Measurements from ENCODE around the gene PEAK1. TPM values are rescaled to one million over a fixed set of nuclear protein-coding genes. Genes with fewer than 3 reads are reported as not detected.

The PEAK1 gene
- total RNA-seq, 1 donor from 2014 or later = 34.2 TPM

GRCh38 chr15:77070180-77070494 lies 349.8 kb downstream of the PEAK1 start:
- intact Hi-C loops (cut with micrococcal nuclease) = loop anchor here (5.0 to 10.0 kb wide), 2 partner anchors 138 to 1075 kb away; partner anchors contain the start of genes IDH3A and RCN2

GRCh38 chr15:77069521-77070121 lies 350.3 kb downstream of the PEAK1 start:
- H3K27me3 Mint-ChIP-seq = no peaks in the 10 kb centered on the region
- no peak for TF ChIP-seq CTCF (IDR thresholded peaks at IDR 0.05)
- ATAC-seq (ENCODE audit: low read depth) (no peak), DNase-seq (no peak)
- ChIA-PET POLR2A (interaction anchor here (1.2 kb wide), 1 partner anchor 9 kb away, joined by 5 read pairs; no protein-coding TSS in a partner anchor), CTCF (no interaction called here)
- intact Hi-C loops (cut with micrococcal nuclease) = loop anchor here (5.0 to 10.0 kb wide), 3 partner anchors 137 to 1075 kb away; partner anchors contain the start of genes ETFA, IDH3A and RCN2
- H3K36me3 Mint-ChIP-seq (ENCODE audit: low read depth) = peaks cover 14% of the 10 kb centered on the region
- H3K4me3 Mint-ChIP-seq = peak overlapping the region; percentile 89
- peaks cover 60% of the 10 kb centered on the region for H3K4me1 Mint-ChIP-seq
- peak overlapping the region; percentile 78 for H3K27ac Mint-ChIP-seq
- H3K9me3 Mint-ChIP-seq = no peaks in the 10 kb centered on the region

More at GRCh38 chr15:77070180-77070494, 349.8 kb downstream of the PEAK1 start:
- no peaks in the 10 kb centered on the region for H3K9me3 Mint-ChIP-seq
- POLR2A ChIA-PET = interaction anchor here (1.2 kb wide), 1 partner anchor 10 kb away, joined by 5 read pairs; no protein-coding TSS in a partner anchor
- H3K4me3 Mint-ChIP-seq = peak overlapping the region; percentile 89
- peaks cover 54% of the 10 kb centered on the region for H3K4me1 Mint-ChIP-seq
- peaks cover 14% of the 10 kb centered on the region for H3K36me3 Mint-ChIP-seq (ENCODE audit: low read depth)
- no peak for ATAC-seq (ENCODE audit: low read depth)
- no peaks in the 10 kb centered on the region for H3K27me3 Mint-ChIP-seq
- CTCF ChIA-PET = no interaction called here
- no peak for TF ChIP-seq CTCF (IDR thresholded peaks at IDR 0.05)
- DNase-seq = no peak
- peak overlapping the region; percentile 78 for H3K27ac Mint-ChIP-seq

- H3K4me1 Mint-ChIP-seq = peaks cover 69% of the 10 kb centered on the region
Observed at GRCh38 chr15:77068633-77069032, 351.3 kb downstream of the PEAK1 start.

GRCh38 chr15:77067691-77068367 lies 352.1 kb downstream of the PEAK1 start:
- Mint-ChIP-seq H3K36me3 (ENCODE audit: low read depth) (peaks cover 17% of the 10 kb centered on the region), H3K27ac (peak overlapping the region; percentile 89), H3K4me3 (peak overlapping the region; percentile 69), H3K27me3 (no peaks in the 10 kb centered on the region), H3K9me3 (no peaks in the 10 kb centered on the region), H3K4me1 (peaks cover 76% of the 10 kb centered on the region)
- intact Hi-C loops (cut with micrococcal nuclease) = loop anchor here (10.0 kb wide), 1 partner anchor 753 kb away; the partner anchor contains the start of gene ETFA
- POLR2A ChIA-PET = interaction anchor here (0.5 to 1.7 kb wide), 4 partner anchors 14 to 353 kb away, joined by 3 to 14 read pairs (median 6); partner anchors contain the start of gene HMG20A
- TF ChIP-seq CTCF (IDR thresholded peaks at IDR 0.05) = no peak
- ATAC-seq (ENCODE audit: low read depth) (no peak), DNase-seq (no peak)
- CTCF ChIA-PET = interaction anchor here (1.1 kb wide), 1 partner anchor 14 kb away, joined by 3 read pairs; no protein-coding TSS in a partner anchor

More at GRCh38 chr15:77068633-77069032, 351.3 kb downstream of the PEAK1 start:
- intact Hi-C loops (cut with micrococcal nuclease) = loop anchor here (10.0 kb wide), 1 partner anchor 754 kb away; the partner anchor contains the start of gene ETFA
- DNase-seq (no peak), ATAC-seq (ENCODE audit: low read depth) (no peak)
- CTCF ChIA-PET = interaction anchor here (1.1 kb wide), 1 partner anchor 14 kb away, joined by 3 read pairs; no protein-coding TSS in a partner anchor
- Mint-ChIP-seq H3K27me3 (no peaks in the 10 kb centered on the region), H3K9me3 (no peaks in the 10 kb centered on the region), H3K4me3 (peak overlapping the region; percentile 39), H3K27ac (peak overlapping the region; percentile 73), H3K36me3 (ENCODE audit: low read depth) (peaks cover 14% of the 10 kb centered on the region)
- POLR2A ChIA-PET = interaction anchor here (0.5 to 0.7 kb wide), 2 partner anchors 166 to 352 kb away, joined by 4 to 7 read pairs; partner anchors contain the start of gene HMG20A
- TF ChIP-seq CTCF (IDR thresholded peaks at IDR 0.05) = no peak
